Esophagus muscularis mucosa (tissue), 4 donors: ENCODE results near the gene ATP9A. TPM values are rescaled to one million over a fixed set of nuclear protein-coding genes. Genes with fewer than 3 reads are reported as not detected.
"Not testable (repeated sequence)": the region's sequence is repeated elsewhere in the genome, so short reads cannot be mapped to it uniquely, and the experiment has no call there.

Experiments
- DNase-seq: peaks from one replicate; pipeline ENCODE4 v3.0.0-alpha.2; 2017; ENCODE audit errors: extremely low spot score
- H3K27ac ChIP-seq, 4 donors: fragments of 200-600 bp; sonication (generic); replicated peaks in 1 of 4; 1 replicate in 3 of 4; 2 replicates in 1 of 4; pipeline ENCODE4 v1.5.1; 2016 to 2019; ENCODE audit warnings: mild to moderate bottlenecking in 1 of 4
- H3K27me3 ChIP-seq, 4 donors: fragments of 200-600 bp; sonication (generic); one replicate each; pipeline versions ENCODE4 v1.5.1 to v1.6.0; 2016 to 2019
- H3K36me3 ChIP-seq, 4 donors: fragments of 200-600 bp; sonication (generic); one replicate each; pipeline ENCODE4 v1.5.1; 2016 to 2019
- H3K4me1 ChIP-seq, 4 donors: fragments of 200-600 bp; sonication (generic); one replicate each; pipeline ENCODE4 v1.5.1; 2016 to 2019
- H3K4me3 ChIP-seq, 4 donors: fragments of 200-600 bp; sonication (generic); 1 replicate in 2 of 4; 2 replicates in 2 of 4; pipeline ENCODE4 v1.5.1; 2016 to 2019; ENCODE audit warnings: mild to moderate bottlenecking in 4 of 4, moderate library complexity in 1 of 4
- H3K9me3 ChIP-seq, 4 donors: fragments of 200-600 bp; sonication (generic); 1 replicate in 3 of 4; 2 replicates in 1 of 4; pipeline ENCODE4 v1.5.1; 2016 to 2019
- CTCF ChIP-seq, 3 experiments: fragments of 200-600 bp in 2 of 3; fragments of 450-650 bp in 1 of 3; sonication (generic) in 2 of 3; IDR thresholded peaks; one replicate each; pipeline ENCODE4 v1.5.1; 2017 to 2019; ENCODE audit warnings: antibody characterized with exemption in 3 of 3, mild to moderate bottlenecking in 2 of 3, moderate library complexity in 1 of 3
- EP300 ChIP-seq: sonication (generic); formaldehyde crosslinking; IDR thresholded peaks from one replicate; pipeline ENCODE4 v1.6.1; 2017; ENCODE audit warnings: antibody characterized with exemption
- POLR2A ChIP-seq: fragments of 450-650 bp; IDR thresholded peaks from one replicate; pipeline ENCODE4 v1.6.1; 2017; ENCODE audit warnings: antibody characterized with exemption, moderate library complexity, mild to moderate bottlenecking, low read depth
- POLR2AphosphoS5 ChIP-seq, 2 donors: sonication (generic); formaldehyde crosslinking; IDR thresholded peaks; one replicate each; pipeline ENCODE4 v1.6.1; 2017; ENCODE audit warnings: antibody characterized with exemption in 2 of 2
- WGBS: methylation state at CpG from one replicate; pipeline ENCODE4 v1.1.5; 2018; 5-methylcytosine and 5-hydroxymethylcytosine counted together
- intact Hi-C: fragments of 100-400 bp; cut with DNase I; formaldehyde crosslinking; loops from one replicate; pipeline ENCODE4 v1.15.1; 2023
- total RNA-seq, 4 donors: library from RNA; depleted of rRNA; stranded (reverse); fragments of >200 nt; gene quantifications; one replicate each; pipeline versions ENCODE4 v1.1.0 to v1.2.1, GENCODE V29; 2016

ATP9A gene
- total RNA-seq, 4 donors from 2014 or later = 44.4 to 70.9 (median 56.0) TPM

GRCh38 chr20:51650685-51651134, 117.5 kb downstream of the ATP9A start:
- DNase-seq = no peak
- no peaks in the 10 kb centered on the region for H3K9me3 ChIP-seq
- no peak for TF ChIP-seq POLR2AphosphoS5 (IDR thresholded peaks at IDR 0.05)
- TF ChIP-seq POLR2A = no peak
- no peak for TF ChIP-seq EP300
- no peak for TF ChIP-seq CTCF (IDR thresholded peaks at IDR 0.05)
- H3K4me1 ChIP-seq = peaks cover 0 to 12% (median 4%) of the 10 kb centered on the region in 4 donors
- intact Hi-C loops = no loop called here
- no peaks in the 10 kb centered on the region for H3K27me3 ChIP-seq
- 68% methylated on average over 5 of the region's 5 CpGs for WGBS
- no peak overlapping the region for H3K4me3 ChIP-seq
- H3K36me3 ChIP-seq = peaks cover 0 to 38% (median 8%) of the 10 kb centered on the region in 4 donors
- no peak overlapping the region for H3K27ac ChIP-seq

- TF ChIP-seq CTCF (IDR thresholded peaks at IDR 0.05) = no peak
- no peak for TF ChIP-seq EP300
- no peak for TF ChIP-seq POLR2AphosphoS5 (IDR thresholded peaks at IDR 0.05)
- no peak for TF ChIP-seq POLR2A
- Histone ChIP-seq H3K27me3 (no peaks in the 10 kb centered on the region), H3K4me3 (no peak overlapping the region), H3K4me1 (peaks cover 0 to 12% (median 4%) of the 10 kb centered on the region in 4 donors), H3K27ac (no peak overlapping the region), H3K9me3 (no peaks in the 10 kb centered on the region), H3K36me3 (peaks cover 0 to 25% (median 8%) of the 10 kb centered on the region in 4 donors)
- intact Hi-C loops = loop anchor here (10.0 kb wide), 1 partner anchor 326 kb away; no protein-coding TSS in a partner anchor
- WGBS = 100% methylated on average over 2 of the region's 2 CpGs
- no peak for DNase-seq
Observed at GRCh38 chr20:51648571-51648947, 119.6 kb downstream of the ATP9A start.

- Histone ChIP-seq H3K4me1 (peaks cover 0 to 9% (median 4%) of the 10 kb centered on the region in 4 donors), H3K9me3 (no peaks in the 10 kb centered on the region), H3K36me3 (peaks cover 0 to 25% (median 8%) of the 10 kb centered on the region in 4 donors), H3K4me3 (no peak overlapping the region), H3K27ac (no peak overlapping the region), H3K27me3 (no peaks in the 10 kb centered on the region)
- TF ChIP-seq CTCF (IDR thresholded peaks at IDR 0.05) (no peak), POLR2AphosphoS5 (IDR thresholded peaks at IDR 0.05) (no peak), EP300 (no peak), POLR2A (no peak)
- intact Hi-C loops = loop anchor here (10.0 kb wide), 1 partner anchor 327 kb away; no protein-coding TSS in a partner anchor
- WGBS = 90% methylated on average over 17 of the region's 17 CpGs
- no peak for DNase-seq
Observed at GRCh38 chr20:51647674-51648570, 120.3 kb downstream of the ATP9A start.

- 91% methylated on average over 8 of the region's 8 CpGs for WGBS
- not testable (repeated sequence) for H3K4me1 ChIP-seq, H3K9me3 ChIP-seq, H3K27ac ChIP-seq, H3K4me3 ChIP-seq, DNase-seq, H3K27me3 ChIP-seq
- peaks cover 0 to 26% (median 6%) of the 10 kb centered on the region in 4 donors for H3K36me3 ChIP-seq
- intact Hi-C loops = loop anchor here (10.0 kb wide), 1 partner anchor 331 kb away; no protein-coding TSS in a partner anchor
Observed at GRCh38 chr20:51643810-51644209, 124.4 kb downstream of the ATP9A start.

GRCh38 chr20:51643390-51643789, 124.8 kb downstream of the ATP9A start:
- Histone ChIP-seq H3K36me3 (peaks cover 0 to 26% (median 4%) of the 10 kb centered on the region in 4 donors), H3K4me1 (peaks cover 0 to 5% (median 3%) of the 10 kb centered on the region in 4 donors), H3K9me3 (no peaks in the 10 kb centered on the region), H3K27ac (no peak overlapping the region), H3K4me3 (no peak overlapping the region), H3K27me3 (no peaks in the 10 kb centered on the region)
- TF ChIP-seq EP300 (no peak), POLR2AphosphoS5 (IDR thresholded peaks at IDR 0.05) (no peak), POLR2A (no peak), CTCF (IDR thresholded peaks at IDR 0.05) (no peak)
- 58% methylated on average over 2 of the region's 2 CpGs for WGBS
- intact Hi-C loops = loop anchor here (10.0 kb wide), 1 partner anchor 331 kb away; no protein-coding TSS in a partner anchor
- DNase-seq = no peak
